Fibroblast of lung (primary cell): ENCODE measurements around the gene DNAL4. TPM values are rescaled to one million over a fixed set of nuclear protein-coding genes. Genes with fewer than 3 reads are reported as not detected.
"Not testable (repeated sequence)": the region's sequence is repeated elsewhere in the genome, so short reads cannot be mapped to it uniquely, and the experiment has no call there.

Experiments used
- DNase-seq, 2 donors: peaks; one replicate each; pipeline versions ENCODE4 v3.0.0 to v3.0.0-alpha.2; 2010; ENCODE audit warnings: low read depth in 2 of 2
- H2AFZ ChIP-seq: 2 replicates; pipeline ENCODE4 v1.5.1; 2012; ENCODE audit warnings: low read length, control low read depth, inconsistent platforms
- H3K27ac ChIP-seq: 2 replicates; pipeline ENCODE4 v1.5.1; 2011; ENCODE audit warnings: low read length, control low read depth; ENCODE audit not compliant: insufficient read depth
- H3K27me3 ChIP-seq: 2 replicates; pipeline ENCODE4 v1.5.1; 2011; ENCODE audit warnings: mild to moderate bottlenecking, low read length; ENCODE audit not compliant: control insufficient read depth, insufficient read depth
- H3K36me3 ChIP-seq: 2 replicates; pipeline ENCODE4 v1.5.1; 2011; ENCODE audit warnings: low read length; ENCODE audit not compliant: control insufficient read depth, insufficient read depth
- H3K4me1 ChIP-seq: 2 replicates; pipeline ENCODE4 v1.5.1; 2011; ENCODE audit warnings: low read length; ENCODE audit not compliant: control insufficient read depth, insufficient read depth; ENCODE audit errors: extremely low read depth
- H3K4me2 ChIP-seq: 2 replicates; pipeline ENCODE4 v1.5.1; 2011; ENCODE audit warnings: low read length, control low read depth; ENCODE audit not compliant: insufficient read depth; ENCODE audit errors: extremely low read depth
- H3K4me3 ChIP-seq, 4 experiments: fragments of 200-600 bp in 1 of 4; sonication (generic) in 1 of 4; replicated peaks in 1 of 4; 2 replicates each; pipeline ENCODE4 v1.5.1; 2011 to 2016; ENCODE audit warnings: low read length in 4 of 4, low read depth in 3 of 4, mild to moderate bottlenecking in 3 of 4, control low read depth in 2 of 4, inconsistent platforms in 1 of 4, mixed read lengths in 1 of 4; ENCODE audit not compliant: insufficient read depth in 1 of 4; ENCODE audit errors: control extremely low read depth in 1 of 4
- H3K79me2 ChIP-seq: 2 replicates; pipeline ENCODE4 v1.5.1; 2012; ENCODE audit warnings: mild to moderate bottlenecking, low read length, inconsistent platforms; ENCODE audit not compliant: control insufficient read depth, insufficient read depth
- H3K9ac ChIP-seq: 2 replicates; pipeline ENCODE4 v1.5.1; 2011; ENCODE audit warnings: mild to moderate bottlenecking, low read length, control low read depth; ENCODE audit not compliant: insufficient read depth
- H3K9me3 ChIP-seq: 2 replicates; pipeline ENCODE4 v1.5.1; 2012; ENCODE audit warnings: low read depth, low read length; ENCODE audit not compliant: control insufficient read depth, insufficient read depth
- H4K20me1 ChIP-seq: 2 replicates; pipeline ENCODE4 v1.5.1; 2011; ENCODE audit warnings: low read length; ENCODE audit not compliant: control insufficient read depth, insufficient read depth; ENCODE audit errors: extremely low read depth
- CTCF ChIP-seq, 2 donors: IDR thresholded peaks in 1 of 2; conservative IDR thresholded peaks in 1 of 2; 1 replicate in 1 of 2; 2 replicates in 1 of 2; pipeline ENCODE4 v1.5.1; 2011 to 2012; ENCODE audit warnings: low read length in 2 of 2, control low read depth in 1 of 2, inconsistent platforms in 1 of 2, low read depth in 1 of 2, mild to moderate bottlenecking in 1 of 2
- EZH2 ChIP-seq: IDR thresholded peaks from 2 replicates; pipeline ENCODE4 v1.5.1; 2012; ENCODE audit warnings: low read length, control low read depth, mild to moderate bottlenecking; ENCODE audit errors: missing control alignments
- polyA plus RNA-seq, 2 donors: library from polyadenylated mRNA; depleted of rRNA in 1 of 2; stranded (reverse) in 1 of 2; unstranded in 1 of 2; fragments of >200 nt; gene quantifications; 2 replicates each; pipeline ENCODE4 v1.2.1, GENCODE V29; 2011 to 2012; ENCODE audit warnings: missing spikeins in 1 of 2
- total RNA-seq: library from RNA; depleted of rRNA; stranded (reverse); fragments of >200 nt; gene quantifications from 2 replicates; pipeline ENCODE4 v1.2.1, GENCODE V29; 2014

DNAL4 gene
- total and polyA plus RNA-seq, 2 donors (not counting 1 experiment from before 2014, with no cell fraction given): 13.3 to 25.1 TPM

DNA sequence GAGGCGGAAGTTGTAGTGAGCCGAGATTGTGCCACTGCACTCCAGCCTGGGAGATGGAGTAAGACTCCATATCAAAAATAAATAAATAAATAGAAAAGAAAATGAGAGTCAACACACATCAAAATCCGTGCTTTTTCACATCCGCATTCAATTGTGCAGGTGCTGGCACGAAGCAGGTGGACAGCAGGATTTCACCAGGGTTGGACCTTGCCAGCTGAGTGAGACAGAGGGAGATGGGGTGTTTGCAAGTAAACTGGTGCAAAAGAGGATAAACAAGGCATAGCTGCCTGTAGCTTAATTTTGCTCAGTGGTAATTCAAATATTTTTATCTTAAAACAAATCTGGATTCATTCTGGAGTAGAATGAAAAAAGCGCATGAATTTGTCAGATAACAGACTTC is 23.3 kb upstream of the DNAL4 start:
- H4K20me1 ChIP-seq: peaks cover 1% of the 10 kb centered on the region
- H3K4me3 ChIP-seq: no peak overlapping the region
- TF ChIP-seq EZH2 (no peak), CTCF (conservative IDR thresholded peaks at IDR 0.05 in 1 of 2, IDR thresholded peaks at IDR 0.05 in 1 of 2; ENCODE audit: low read depth in 1 of 2, low read length in 2 of 2) (no peak)
- no peaks in the 10 kb centered on the region for H3K9me3 ChIP-seq
- no peaks in the 10 kb centered on the region for H3K79me2 ChIP-seq
- no peak overlapping the region for H3K9ac ChIP-seq
- H3K36me3 ChIP-seq: no peaks in the 10 kb centered on the region
- H3K4me1 ChIP-seq: no peaks in the 10 kb centered on the region
- H3K27ac ChIP-seq: no peak overlapping the region
- no peak overlapping the region for H2AFZ ChIP-seq
- DNase-seq: no peak
- H3K27me3 ChIP-seq: peaks cover 12% of the 10 kb centered on the region
- H3K4me2 ChIP-seq: no peak overlapping the region

GRCh38 chr22:38815842-38816241 is 21.9 kb upstream of the DNAL4 start:
- no peak for DNase-seq
- TF ChIP-seq CTCF (conservative IDR thresholded peaks at IDR 0.05 in 1 of 2, IDR thresholded peaks at IDR 0.05 in 1 of 2; ENCODE audit: low read depth in 1 of 2, low read length in 2 of 2): no peak
- no peak for TF ChIP-seq EZH2
- no peak overlapping the region for H3K27ac ChIP-seq
- H3K27me3 ChIP-seq: peaks cover 12% of the 10 kb centered on the region
- H3K36me3 ChIP-seq: no peaks in the 10 kb centered on the region
- peaks cover 1% of the 10 kb centered on the region for H4K20me1 ChIP-seq
- no peak overlapping the region for H3K4me2 ChIP-seq
- H3K9ac ChIP-seq: no peak overlapping the region
- no peaks in the 10 kb centered on the region for H3K4me1 ChIP-seq
- no peaks in the 10 kb centered on the region for H3K9me3 ChIP-seq
- H3K79me2 ChIP-seq: no peaks in the 10 kb centered on the region
- H2AFZ ChIP-seq: no peak overlapping the region
- H3K4me3 ChIP-seq: no peak overlapping the region

- TF ChIP-seq EZH2 (no peak), CTCF (conservative IDR thresholded peaks at IDR 0.05 in 1 of 2, IDR thresholded peaks at IDR 0.05 in 1 of 2; ENCODE audit: low read depth in 1 of 2, low read length in 2 of 2) (no peak)
- Histone ChIP-seq H3K9me3 (no peaks in the 10 kb centered on the region), H2AFZ (no peak overlapping the region), H3K4me3 (no peak overlapping the region), H3K9ac (no peak overlapping the region), H3K79me2 (no peaks in the 10 kb centered on the region), H3K27me3 (peaks cover 3% of the 10 kb centered on the region), H3K4me1 (no peaks in the 10 kb centered on the region), H3K4me2 (no peak overlapping the region), H3K36me3 (no peaks in the 10 kb centered on the region), H4K20me1 (no peaks in the 10 kb centered on the region), H3K27ac (no peak overlapping the region)
- no peak for DNase-seq
Measured at GRCh38 chr22:38811241-38811640, 17.3 kb upstream of the DNAL4 start.

DNA sequence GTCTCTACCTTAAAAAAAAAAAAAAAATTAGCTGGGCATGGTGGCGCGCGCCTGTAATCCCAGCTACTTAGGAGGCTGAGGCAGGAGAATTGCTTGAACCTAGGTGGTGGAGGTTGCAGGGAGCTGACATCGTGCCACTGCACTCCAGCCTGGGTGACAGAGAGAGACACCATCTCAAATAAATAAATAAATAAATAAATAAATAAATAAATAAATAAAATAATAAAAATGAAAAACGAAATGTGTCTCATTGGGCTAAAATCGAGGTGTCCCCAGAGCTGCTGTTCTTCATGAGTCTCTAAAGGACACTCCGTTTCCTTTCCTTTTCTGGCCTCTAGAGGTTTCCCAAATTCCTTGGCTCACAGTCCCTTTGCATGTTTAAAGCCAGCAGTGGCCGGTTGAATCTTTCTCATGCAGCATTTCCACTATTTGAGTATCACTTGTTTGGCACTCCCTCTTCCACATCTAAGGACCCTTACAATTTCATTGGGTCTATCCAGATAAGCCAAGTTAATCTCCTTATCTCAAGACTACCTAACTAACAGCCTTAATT is 11.2 kb upstream of the DNAL4 start:
- not testable (repeated sequence) for H3K4me1 ChIP-seq, H4K20me1 ChIP-seq, H3K4me2 ChIP-seq, H3K27ac ChIP-seq, H3K4me3 ChIP-seq, H2AFZ ChIP-seq, H3K79me2 ChIP-seq, H3K9ac ChIP-seq, H3K27me3 ChIP-seq, DNase-seq, H3K9me3 ChIP-seq, H3K36me3 ChIP-seq
